G401 (cell line): ENCODE results near the gene CACNA1I. TPM values are rescaled to one million over a fixed set of nuclear protein-coding genes. Genes with fewer than 3 reads are reported as not detected.

Source experiments
- DNase-seq: peaks from one replicate; pipeline ENCODE4 v3.0.0-alpha.2; 2015; ENCODE audit warnings: low spot score
- in situ Hi-C: cut with HindIII; loops from 2 replicates; pipeline ENCODE4 v1.10.0; 2016; ENCODE audit warnings: low sequenced_read_pairs, mixed read lengths
- total RNA-seq: library from RNA; depleted of rRNA; stranded (reverse); fragments of >200 nt; shearing (Covaris generic); gene quantifications from 2 replicates; pipeline ENCODE4 v1.2.3, GENCODE V29; 2014

The CACNA1I gene
- total RNA-seq, 1 experiment from 2014 or later: 0.10 TPM

- peak; percentile 25 for DNase-seq
- in situ Hi-C loops: no loop called here
Measured at GRCh38 chr22:39703928-39704639, 133.5 kb downstream of the CACNA1I start.

- DNase-seq: no peak
- in situ Hi-C loops: no loop called here
Measured at GRCh38 chr22:39705386-39705785, 134.8 kb downstream of the CACNA1I start.

GRCh38 chr22:39706376-39707140 is 136.0 kb downstream of the CACNA1I start:
- in situ Hi-C loops: no loop called here
- no peak for DNase-seq

GRCh38 chr22:39707351-39707750 is 136.8 kb downstream of the CACNA1I start:
- in situ Hi-C loops: no loop called here
- no peak for DNase-seq

GRCh38 chr22:39707816-39708215 is 137.3 kb downstream of the CACNA1I start:
- in situ Hi-C loops: no loop called here
- no peak for DNase-seq

- in situ Hi-C loops: no loop called here
Measured at GRCh38 chr22:39710380-39711150, 140.0 kb downstream of the CACNA1I start.

GRCh38 chr22:39712081-39712480 is 141.5 kb downstream of the CACNA1I start:
- in situ Hi-C loops: no loop called here
- DNase-seq: no peak

More at GRCh38 chr22:39710380-39711150, 140.0 kb downstream of the CACNA1I start:
- no peak for DNase-seq

- no peak for DNase-seq
- in situ Hi-C loops: no loop called here
Measured at GRCh38 chr22:39712751-39713525, 142.4 kb downstream of the CACNA1I start.

- in situ Hi-C loops: no loop called here
- DNase-seq: no peak
Measured at GRCh38 chr22:39713799-39714290, 143.3 kb downstream of the CACNA1I start.

GRCh38 chr22:39714321-39714720 is 143.8 kb downstream of the CACNA1I start:
- no peak for DNase-seq
- in situ Hi-C loops: no loop called here

- no peak for DNase-seq
- in situ Hi-C loops: no loop called here
Measured at GRCh38 chr22:39715778-39716495, 145.4 kb downstream of the CACNA1I start.

- in situ Hi-C loops: no loop called here
- DNase-seq: no peak
Measured at GRCh38 chr22:39716534-39716933, 146.0 kb downstream of the CACNA1I start.

GRCh38 chr22:39717099-39717498 is 146.5 kb downstream of the CACNA1I start:
- in situ Hi-C loops: no loop called here
- no peak for DNase-seq

GRCh38 chr22:39718206-39718605 is 147.7 kb downstream of the CACNA1I start:
- in situ Hi-C loops: no loop called here
- DNase-seq: no peak

- no peak for DNase-seq
- in situ Hi-C loops: no loop called here
Measured at GRCh38 chr22:39718921-39719475, 148.4 kb downstream of the CACNA1I start.

GRCh38 chr22:39719559-39720450 is 149.3 kb downstream of the CACNA1I start:
- in situ Hi-C loops: no loop called here
- no peak for DNase-seq
